ENCODE results near the gene PLEKHA8. TPM values are rescaled to one million over a fixed set of nuclear protein-coding genes. Genes with fewer than 3 reads are reported as not detected.

The PLEKHA8 gene
- total and polyA plus RNA-seq, 10 of the 15 experiments (the other 5 are each of a cell fraction or from before 2014, with no cell fraction given), result 1.1 to 13.2 (median 5.7) TPM

DNA sequence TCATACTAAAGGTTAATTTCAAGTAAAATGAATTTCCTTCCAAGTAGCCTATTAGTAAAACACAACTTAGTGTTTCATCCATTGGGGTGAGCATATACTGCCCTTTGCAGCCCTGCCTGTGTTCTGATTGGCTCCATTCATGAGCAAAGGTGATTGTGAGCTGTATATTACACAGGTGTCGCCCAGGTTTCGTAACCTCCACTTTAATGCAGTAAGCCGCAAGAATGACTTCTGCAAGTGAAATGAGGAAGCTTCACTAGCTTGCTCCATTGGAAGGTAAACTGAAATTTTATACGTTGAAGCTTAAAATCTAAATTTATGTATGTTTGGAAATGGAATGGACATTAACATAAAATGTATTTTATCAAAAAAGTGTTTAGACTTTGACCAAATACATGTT lies 131.0 kb downstream of the PLEKHA8 start:
- Histone ChIP-seq H3K4me3 (no peak overlapping the region), H3K36me3 (ENCODE audit: control insufficient read depth in 2 of 2, insufficient read depth in 2 of 2, low read length in 1 of 2) (no peaks in the 10 kb centered on the region), H2AFZ (ENCODE audit: control insufficient read depth, low read depth, low read length) (no peak overlapping the region), H3K9me3 (replicated peaks; ENCODE audit: control insufficient read depth, insufficient read depth, low read length) (no peaks in the 10 kb centered on the region), H3K4me1 (ENCODE audit: control insufficient read depth, insufficient read depth, low read length) (peaks cover 33% of the 10 kb centered on the region), H3K27ac (ENCODE audit: control insufficient read depth, insufficient read depth) (no peak overlapping the region), H3K4me2 (ENCODE audit: control insufficient read depth, insufficient read depth) (0 out of 2 replicates have a peak overlapping the region, but pooled peaks have one; percentile 0), H3K79me2 (ENCODE audit: control insufficient read depth, insufficient read depth, low read length) (no peaks in the 10 kb centered on the region), H3K27me3 (replicated peaks in 1 of 2; ENCODE audit: control insufficient read depth in 2 of 2, insufficient read depth in 2 of 2, low read length in 1 of 2) (no peaks in the 10 kb centered on the region; a peak in 1 of 4 replicates), H4K20me1 (ENCODE audit: control insufficient read depth, insufficient read depth) (no peaks in the 10 kb centered on the region), H3K9ac (ENCODE audit: control insufficient read depth, insufficient read depth, low read length) (no peak overlapping the region)
- peak; percentile 12; the same call in 1 of the 3 replicates for ATAC-seq
- no peak for DNase-seq (ENCODE audit: low read depth, low spot score)
- TF ChIP-seq NFYB (IDR thresholded peaks at IDR 0.05; ENCODE audit: insufficient read depth, low read depth, low read length) (0 out of 2 replicates have a peak, but pooled peaks have one; percentile 13), RUNX3 (IDR thresholded peaks at IDR 0.05; ENCODE audit: low read length) (peak; percentile 25; the same call in 1 of the 2 replicates), NFIC (IDR thresholded peaks at IDR 0.05; ENCODE audit: low read depth, low read length) (no peak)
- ChIA-PET POLR2A (interaction anchor here (0.5 to 0.8 kb wide), 2 partner anchors 21 to 303 kb away, joined by 3 read pairs; no protein-coding TSS in a partner anchor), RAD21 (ENCODE audit: unreplicated experiment) (interaction anchor here (0.6 to 6.5 kb wide), 3 partner anchors 17 to 205 kb away, joined by 3 to 75 read pairs (median 8); no protein-coding TSS in a partner anchor), SMC1A (ENCODE audit: uncharacterized antibody, unreplicated experiment) (interaction anchor here (0.6 to 1.9 kb wide), 8 partner anchors 15 to 337 kb away, joined by 3 to 8 read pairs (median 4); no protein-coding TSS in a partner anchor), CTCF (interaction anchor here (0.6 to 6.6 kb wide), 5 partner anchors 13 to 171 kb away, joined by 3 to 182 read pairs (median 3); no protein-coding TSS in a partner anchor)
- intact Hi-C loops (cut with micrococcal nuclease; ENCODE audit: unreplicated experiment) (no loop called here), in situ Hi-C loops (cut with MboI) (no loop called here)
- no peak for FAIRE-seq
- no TSS peak for BruUV-seq (replicated peaks)
- 13% methylated on average over 4 of the region's 4 CpGs for WGBS (ENCODE audit: insufficient coverage, insufficient replicate concordance, low lambda C conversion rate, missing lambda C conversion rate)

DNA sequence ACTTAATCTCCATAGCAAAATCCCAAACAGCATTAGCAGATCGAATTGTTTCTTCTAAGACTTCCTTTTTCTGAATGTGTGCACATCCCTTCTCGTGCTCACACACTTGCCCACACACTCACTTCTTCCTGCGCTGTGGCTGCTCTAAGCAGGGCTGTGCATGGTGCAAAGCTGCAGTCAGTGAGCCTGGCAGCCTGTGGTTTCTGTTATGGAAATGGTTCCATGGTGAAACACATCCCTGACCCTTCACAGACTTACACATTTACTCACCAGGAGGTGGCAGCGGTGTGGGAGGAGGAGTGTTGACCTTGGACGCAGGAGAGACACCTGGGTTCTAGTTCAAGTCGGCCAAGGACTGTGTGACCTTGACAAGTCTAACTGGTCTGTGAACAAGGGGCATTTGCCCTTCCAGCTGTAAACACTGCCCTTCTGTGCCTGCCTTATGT lies 131.5 kb downstream of the PLEKHA8 start:
- H3K27ac ChIP-seq (ENCODE audit: control insufficient read depth, insufficient read depth), result no peak overlapping the region
- no peaks in the 10 kb centered on the region for H3K79me2 ChIP-seq (ENCODE audit: control insufficient read depth, insufficient read depth, low read length)
- ChIA-PET RAD21 (ENCODE audit: unreplicated experiment) (interaction anchor here (0.6 to 6.5 kb wide), 3 partner anchors 17 to 204 kb away, joined by 3 to 75 read pairs (median 8); no protein-coding TSS in a partner anchor), POLR2A (interaction anchor here (0.5 kb wide), 1 partner anchor 303 kb away, joined by 3 read pairs; no protein-coding TSS in a partner anchor), CTCF (interaction anchor here (1.1 to 6.6 kb wide), 3 partner anchors 16 to 114 kb away, joined by 3 to 182 read pairs (median 5); no protein-coding TSS in a partner anchor), SMC1A (ENCODE audit: uncharacterized antibody, unreplicated experiment) (interaction anchor here (0.9 to 2.2 kb wide), 8 partner anchors 14 to 163 kb away, joined by 3 to 8 read pairs (median 5); no protein-coding TSS in a partner anchor)
- intact Hi-C loops (cut with micrococcal nuclease; ENCODE audit: unreplicated experiment), result loop anchor here (5.0 kb wide), 2 partner anchors 68 to 288 kb away; no protein-coding TSS in a partner anchor
- FAIRE-seq (no peak), ATAC-seq (peak; percentile 27), DNase-seq (ENCODE audit: low read depth, low spot score) (no peak)
- H3K27me3 ChIP-seq (replicated peaks in 1 of 2; ENCODE audit: control insufficient read depth in 2 of 2, insufficient read depth in 2 of 2, low read length in 1 of 2), result no peaks in the 10 kb centered on the region
- no peaks in the 10 kb centered on the region for H4K20me1 ChIP-seq (ENCODE audit: control insufficient read depth, insufficient read depth)
- H3K36me3 ChIP-seq (ENCODE audit: control insufficient read depth in 2 of 2, insufficient read depth in 2 of 2, low read length in 1 of 2), result no peaks in the 10 kb centered on the region
- peak overlapping the region; percentile 31; the same call in 1 of the 2 replicates for H3K4me2 ChIP-seq (ENCODE audit: control insufficient read depth, insufficient read depth)
- no peak overlapping the region for H3K4me3 ChIP-seq
- 7% methylated on average over 6 of the region's 6 CpGs for WGBS (ENCODE audit: insufficient coverage, insufficient replicate concordance, low lambda C conversion rate, missing lambda C conversion rate)
- peak overlapping the region; percentile 1 for H2AFZ ChIP-seq (ENCODE audit: control insufficient read depth, low read depth, low read length)
- in situ Hi-C loops (cut with MboI), result loop anchor here (5.0 kb wide), 3 partner anchors 123 to 403 kb away; partner anchors contain the start of gene ZNRF2
- H3K9me3 ChIP-seq (replicated peaks; ENCODE audit: control insufficient read depth, insufficient read depth, low read length), result no peaks in the 10 kb centered on the region
- BruUV-seq (replicated peaks), result no TSS peak
- H3K4me1 ChIP-seq (ENCODE audit: control insufficient read depth, insufficient read depth, low read length), result peaks cover 35% of the 10 kb centered on the region
- no peak overlapping the region for H3K9ac ChIP-seq (ENCODE audit: control insufficient read depth, insufficient read depth, low read length)
- TF ChIP-seq FOXM1 (IDR thresholded peaks at IDR 0.05; ENCODE audit: low read depth, low read length), result no peak
- TF ChIP-seq SMAD5 (IDR thresholded peaks at IDR 0.05; ENCODE audit: low read depth), result no peak
- no peak for TF ChIP-seq CHD2 (IDR thresholded peaks at IDR 0.05; ENCODE audit: borderline replicate concordance, low read depth, low read length)
- TF ChIP-seq PML (IDR thresholded peaks at IDR 0.05; ENCODE audit: low read length), result no peak
- TF ChIP-seq MTA3 (IDR thresholded peaks at IDR 0.05; ENCODE audit: borderline replicate concordance, low read length), result no peak
- no peak for TF ChIP-seq JUNB (IDR thresholded peaks at IDR 0.05)
- TF ChIP-seq NFYB (IDR thresholded peaks at IDR 0.05; ENCODE audit: insufficient read depth, low read depth, low read length), result no peak
- TF ChIP-seq, protein P1, sequence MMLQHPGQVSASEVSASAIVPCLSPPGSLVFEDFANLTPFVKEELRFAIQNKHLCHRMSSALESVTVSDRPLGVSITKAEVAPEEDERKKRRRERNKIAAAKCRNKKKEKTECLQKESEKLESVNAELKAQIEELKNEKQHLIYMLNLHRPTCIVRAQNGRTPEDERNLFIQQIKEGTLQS (IDR thresholded peaks at IDR 0.05; ENCODE audit: borderline replicate concordance, extremely low read depth, low read depth, low read length), result no peak
- TF ChIP-seq EED (IDR thresholded peaks at IDR 0.05; ENCODE audit: low read depth), result peak; percentile 56; the same call in 1 of the 2 replicates
- TF ChIP-seq RUNX3 (IDR thresholded peaks at IDR 0.05; ENCODE audit: low read length), result peak; percentile 38; the same call in 1 of the 2 replicates
- TF ChIP-seq, protein P2, sequence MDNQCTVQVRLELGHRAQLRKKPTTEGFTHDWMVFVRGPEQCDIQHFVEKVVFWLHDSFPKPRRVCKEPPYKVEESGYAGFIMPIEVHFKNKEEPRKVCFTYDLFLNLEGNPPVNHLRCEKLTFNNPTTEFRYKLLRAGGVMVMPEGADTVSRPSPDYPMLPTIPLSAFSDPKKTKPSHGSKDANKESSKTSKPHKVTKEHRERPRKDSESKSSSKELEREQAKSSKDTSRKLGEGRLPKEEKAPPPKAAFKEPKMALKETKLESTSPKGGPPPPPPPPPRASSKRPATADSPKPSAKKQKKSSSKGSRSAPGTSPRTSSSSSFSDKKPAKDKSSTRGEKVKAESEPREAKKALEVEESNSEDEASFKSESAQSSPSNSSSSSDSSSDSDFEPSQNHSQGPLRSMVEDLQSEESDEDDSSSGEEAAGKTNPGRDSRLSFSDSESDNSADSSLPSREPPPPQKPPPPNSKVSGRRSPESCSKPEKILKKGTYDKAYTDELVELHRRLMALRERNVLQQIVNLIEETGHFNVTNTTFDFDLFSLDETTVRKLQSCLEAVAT (IDR thresholded peaks at IDR 0.05), result no peak
- peak; percentile 38; the same call in 1 of the 2 replicates for TF ChIP-seq SPI1 (IDR thresholded peaks at IDR 0.05; ENCODE audit: borderline replicate concordance, insufficient read depth, low read depth, low read length)
- TF ChIP-seq NR2C1 (IDR thresholded peaks at IDR 0.05), result no peak
- no peak for TF ChIP-seq NR2C2 (IDR thresholded peaks at IDR 0.05; ENCODE audit: borderline replicate concordance, control insufficient read depth, insufficient read length, low read depth)
